Astrocyte (in vitro differentiated cells and primary cell): ENCODE measurements around the gene KIF25. TPM values are rescaled to one million over a fixed set of nuclear protein-coding genes. Genes with fewer than 3 reads are reported as not detected.
A peak's percentile ranks its signal among the peaks of the same experiment; 100 is the strongest.

Experiments used
- DNase-seq: peaks from one replicate; pipeline ENCODE4 v3.0.0-alpha.2; 2010; ENCODE audit warnings: low read depth
- FAIRE-seq: peaks from 2 replicates; lab custom pipeline; 2011; peaks lifted over from hg19 to GRCh38; lab: Jason Lieb, UNC
- H2AFZ ChIP-seq: 2 replicates; pipeline ENCODE4 v1.6.0; 2012; ENCODE audit warnings: low read depth, low read length, inconsistent platforms
- H3K27ac ChIP-seq: 2 replicates; pipeline ENCODE4 v1.5.1; 2011; ENCODE audit warnings: low read depth, low read length, inconsistent platforms
- H3K27me3 ChIP-seq: 2 replicates; pipeline ENCODE4 v1.6.0; 2011; ENCODE audit warnings: low read length, inconsistent platforms; ENCODE audit not compliant: insufficient read depth
- H3K36me3 ChIP-seq: 2 replicates; pipeline ENCODE4 v1.5.1; 2011; ENCODE audit warnings: low read length, inconsistent platforms; ENCODE audit not compliant: insufficient read depth
- H3K4me1 ChIP-seq: 2 replicates; pipeline ENCODE4 v1.5.1; 2011; ENCODE audit warnings: low read length, inconsistent platforms; ENCODE audit not compliant: insufficient read depth
- H3K4me2 ChIP-seq: 2 replicates; pipeline ENCODE4 v1.6.0; 2012; ENCODE audit warnings: low read length, inconsistent platforms
- H3K4me3 ChIP-seq: 2 replicates; pipeline ENCODE4 v1.5.1; 2011; ENCODE audit warnings: low read depth, mild to moderate bottlenecking, low read length, inconsistent platforms; ENCODE audit not compliant: insufficient read depth
- H3K79me2 ChIP-seq: 2 replicates; pipeline ENCODE4 v1.6.0; 2012; ENCODE audit warnings: mild to moderate bottlenecking, low read length, inconsistent platforms; ENCODE audit not compliant: insufficient read depth
- H3K9ac ChIP-seq: 2 replicates; pipeline ENCODE4 v1.6.0; 2012; ENCODE audit warnings: mild to moderate bottlenecking, low read length, inconsistent platforms
- H3K9me3 ChIP-seq: 2 replicates; pipeline ENCODE4 v1.5.1; 2012; ENCODE audit warnings: low read depth, mild to moderate bottlenecking, low read length, inconsistent platforms; ENCODE audit not compliant: insufficient read depth
- H4K20me1 ChIP-seq: 2 replicates; pipeline ENCODE4 v1.6.0; 2012; ENCODE audit warnings: low read length, inconsistent platforms; ENCODE audit not compliant: insufficient read depth
- H3K27ac Mint-ChIP-seq: one replicate; pipeline ENCODE4 v1.8.0; 2021; ENCODE audit warnings: mild to moderate bottlenecking, mixed read lengths; ENCODE audit not compliant: unreplicated experiment
- H3K27me3 Mint-ChIP-seq: one replicate; pipeline ENCODE4 v1.8.0; 2021; ENCODE audit warnings: low read depth, mixed read lengths; ENCODE audit not compliant: unreplicated experiment
- H3K36me3 Mint-ChIP-seq: one replicate; pipeline ENCODE4 v1.8.0; 2021; ENCODE audit warnings: low read depth, mixed read lengths; ENCODE audit not compliant: unreplicated experiment
- H3K4me1 Mint-ChIP-seq: one replicate; pipeline ENCODE4 v1.8.0; 2021; ENCODE audit warnings: low read depth, mixed read lengths; ENCODE audit not compliant: unreplicated experiment
- H3K4me3 Mint-ChIP-seq: one replicate; pipeline ENCODE4 v1.8.0; 2021; ENCODE audit warnings: mild to moderate bottlenecking, moderate library complexity, mixed read lengths; ENCODE audit not compliant: unreplicated experiment
- H3K9me3 Mint-ChIP-seq: one replicate; pipeline ENCODE4 v1.8.0; 2021; ENCODE audit warnings: mild to moderate bottlenecking, mixed read lengths; ENCODE audit not compliant: unreplicated experiment
- CTCF ChIP-seq: IDR thresholded peaks from 2 replicates; pipeline ENCODE4 v1.5.1; 2011; ENCODE audit warnings: low read depth, mild to moderate bottlenecking, inconsistent platforms, low read length, moderate library complexity; ENCODE audit not compliant: insufficient read depth
- EZH2 ChIP-seq: IDR thresholded peaks from 2 replicates; pipeline ENCODE4 v1.6.1; 2012; ENCODE audit warnings: mild to moderate bottlenecking, low read length, inconsistent platforms; ENCODE audit not compliant: insufficient read depth
- total RNA-seq: library from RNA; stranded (reverse); gene quantifications from 2 replicates; pipeline ENCODE4 v1.2.1, GENCODE V29; 2021

Gene KIF25
- total RNA-seq, 1 donor from 2014 or later, result not detected

- Histone ChIP-seq H3K4me2 (no peak overlapping the region), H3K79me2 (no peaks in the 10 kb centered on the region), H3K36me3 (no peaks in the 10 kb centered on the region), H3K4me3 (no peak overlapping the region), H3K4me1 (no peaks in the 10 kb centered on the region), H3K9ac (no peak overlapping the region), H3K9me3 (peaks cover 7% of the 10 kb centered on the region), H4K20me1 (no peaks in the 10 kb centered on the region), H3K27ac (no peak overlapping the region), H3K27me3 (peaks cover 4% of the 10 kb centered on the region), H2AFZ (no peak overlapping the region)
- H3K27me3 Mint-ChIP-seq, result peaks cover 56% of the 10 kb centered on the region
- H3K4me1 Mint-ChIP-seq, result no peaks in the 10 kb centered on the region
- H3K27ac Mint-ChIP-seq, result no peak overlapping the region
- H3K36me3 Mint-ChIP-seq, result no peaks in the 10 kb centered on the region
- FAIRE-seq, result no peak
- H3K4me3 Mint-ChIP-seq, result no peak overlapping the region
- DNase-seq, result no peak
- H3K9me3 Mint-ChIP-seq, result peaks cover 3% of the 10 kb centered on the region
- no peak for TF ChIP-seq EZH2
- no peak for TF ChIP-seq CTCF
Measured at GRCh38 chr6:168072730-168073129, 75.3 kb downstream of the KIF25 start.

DNA sequence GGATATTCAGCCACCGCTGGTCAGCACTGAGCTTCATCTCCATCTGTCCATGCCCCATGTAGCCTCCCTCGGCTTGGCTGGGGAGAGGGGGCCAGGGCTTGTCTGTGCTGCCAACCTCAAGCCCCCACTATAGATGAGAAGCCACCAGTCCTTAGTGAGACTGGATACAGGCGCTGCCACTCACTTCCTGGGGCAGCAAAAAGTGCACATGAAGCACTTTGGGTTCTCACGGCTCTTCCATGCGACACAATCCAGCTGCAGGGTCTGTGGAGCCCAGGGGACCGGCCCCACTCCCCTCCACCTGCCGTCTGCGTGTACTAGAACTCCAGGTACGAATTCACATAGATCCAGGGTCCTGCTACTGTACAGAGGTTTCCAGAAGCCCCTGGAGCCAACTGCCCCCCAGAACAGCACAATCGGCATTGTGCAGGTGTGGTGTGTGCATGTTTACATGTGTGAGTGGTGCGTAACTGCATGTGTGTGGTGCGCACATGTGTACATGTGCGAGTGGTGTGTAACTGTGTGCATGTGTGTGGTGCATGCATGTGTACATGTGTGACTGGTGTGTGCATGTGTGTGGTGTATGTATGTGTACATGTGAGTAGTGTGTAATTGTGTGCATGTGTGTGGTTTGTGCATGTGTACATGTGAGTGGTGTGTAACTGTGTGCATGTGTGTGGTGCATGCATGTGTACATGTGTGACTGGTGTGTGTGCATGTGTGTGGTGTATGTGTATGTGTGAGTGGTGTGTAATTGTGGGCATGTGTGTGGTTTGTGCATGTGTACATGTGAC lies 76.7 kb downstream of the KIF25 start:
- Histone ChIP-seq H3K4me1 (no peaks in the 10 kb centered on the region), H3K27me3 (peaks cover 5% of the 10 kb centered on the region), H3K4me2 (no peak overlapping the region), H3K36me3 (no peaks in the 10 kb centered on the region), H3K79me2 (no peaks in the 10 kb centered on the region), H2AFZ (no peak overlapping the region), H3K27ac (no peak overlapping the region), H3K9ac (no peak overlapping the region), H4K20me1 (no peaks in the 10 kb centered on the region), H3K4me3 (no peak overlapping the region), H3K9me3 (peaks cover 7% of the 10 kb centered on the region)
- H3K4me3 Mint-ChIP-seq, result no peak overlapping the region
- peak; percentile 66 for FAIRE-seq
- H3K4me1 Mint-ChIP-seq, result no peaks in the 10 kb centered on the region
- H3K27ac Mint-ChIP-seq, result no peak overlapping the region
- H3K36me3 Mint-ChIP-seq, result no peaks in the 10 kb centered on the region
- peaks cover 3% of the 10 kb centered on the region for H3K9me3 Mint-ChIP-seq
- TF ChIP-seq CTCF (no peak), EZH2 (no peak)
- no peak for DNase-seq
- H3K27me3 Mint-ChIP-seq, result peaks cover 51% of the 10 kb centered on the region

DNA sequence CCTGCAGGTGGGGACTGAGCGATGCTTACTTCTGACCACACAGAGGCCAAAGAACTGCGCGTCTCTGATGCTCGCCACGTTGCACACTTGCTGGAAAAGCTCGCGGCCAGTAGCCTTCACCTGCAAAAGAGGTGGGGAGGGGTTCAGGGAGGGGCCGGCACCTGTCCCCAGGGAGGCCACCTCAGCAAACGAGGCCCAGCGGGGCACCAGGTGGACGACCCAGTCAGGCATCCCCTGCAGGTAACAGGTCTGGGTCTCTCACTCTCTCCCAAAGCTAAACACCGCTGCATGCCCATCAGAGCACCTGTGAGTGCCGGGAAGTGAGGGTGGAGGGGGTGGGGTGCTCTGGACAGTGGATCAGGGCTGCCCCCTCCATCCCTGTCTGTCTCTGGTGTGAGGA lies 77.7 kb downstream of the KIF25 start:
- Mint-ChIP-seq H3K9me3 (peaks cover 3% of the 10 kb centered on the region), H3K4me1 (no peaks in the 10 kb centered on the region), H3K36me3 (no peaks in the 10 kb centered on the region), H3K27ac (no peak overlapping the region), H3K27me3 (peaks cover 42% of the 10 kb centered on the region), H3K4me3 (no peak overlapping the region)
- H3K36me3 ChIP-seq, result no peaks in the 10 kb centered on the region
- TF ChIP-seq EZH2 (no peak), CTCF (no peak)
- FAIRE-seq (no peak), DNase-seq (no peak)
- no peaks in the 10 kb centered on the region for H3K79me2 ChIP-seq
- H2AFZ ChIP-seq, result no peak overlapping the region
- H3K9ac ChIP-seq, result no peak overlapping the region
- peaks cover 7% of the 10 kb centered on the region for H3K9me3 ChIP-seq
- no peak overlapping the region for H3K27ac ChIP-seq
- H3K27me3 ChIP-seq, result peaks cover 5% of the 10 kb centered on the region
- H3K4me2 ChIP-seq, result no peak overlapping the region
- no peak overlapping the region for H3K4me3 ChIP-seq
- H3K4me1 ChIP-seq, result no peaks in the 10 kb centered on the region
- no peaks in the 10 kb centered on the region for H4K20me1 ChIP-seq
